Aorta (tissue), 5 donors: ENCODE results near the gene RBMXL3. TPM values are rescaled to one million over a fixed set of nuclear protein-coding genes. Genes with fewer than 3 reads are reported as not detected.
"Not testable (repeated sequence)": the region's sequence is repeated elsewhere in the genome, so short reads cannot be mapped to it uniquely, and the experiment has no call there.

ENCODE experiments used
- ATAC-seq: fragments of 200-7000 bp; cut with Tn5 transposase; one replicate; pipeline ENCODE4 v1.9.1; 2022; ENCODE audit warnings: moderate library complexity; ENCODE audit not compliant: low FRiP score
- DNase-seq, 2 donors: peaks; one replicate each; pipeline ENCODE4 v3.0.0-alpha.2; 2020
- H3K27ac ChIP-seq, 2 donors: one replicate each; pipeline ENCODE4 v1.5.1; 2013; ENCODE audit warnings: low read length in 2 of 2, mild to moderate bottlenecking in 2 of 2, moderate library complexity in 2 of 2, control low read depth in 1 of 2, inconsistent platforms in 1 of 2, low read depth in 1 of 2
- H3K27me3 ChIP-seq, 2 donors: one replicate each; pipeline ENCODE4 v1.6.1; 2013; ENCODE audit warnings: control low read depth in 1 of 2, low read length in 1 of 2, mild to moderate bottlenecking in 1 of 2, moderate library complexity in 1 of 2; ENCODE audit not compliant: insufficient read depth in 2 of 2, control insufficient read depth in 1 of 2
- H3K36me3 ChIP-seq, 2 donors: one replicate each; pipeline ENCODE4 v1.6.1; 2013; ENCODE audit warnings: control low read depth in 1 of 2, low read length in 1 of 2, mild to moderate bottlenecking in 1 of 2; ENCODE audit not compliant: insufficient read depth in 2 of 2, control insufficient read depth in 1 of 2
- H3K4me1 ChIP-seq, 2 donors: one replicate each; pipeline ENCODE4 v1.6.1; 2013; ENCODE audit warnings: low read length in 2 of 2, control low read depth in 1 of 2, mild to moderate bottlenecking in 1 of 2, moderate library complexity in 1 of 2; ENCODE audit not compliant: insufficient read depth in 2 of 2, control insufficient read depth in 1 of 2
- H3K4me3 ChIP-seq, 2 donors: one replicate each; pipeline ENCODE4 v1.5.1; 2013; ENCODE audit warnings: low read length in 2 of 2, control low read depth in 1 of 2, mild to moderate bottlenecking in 1 of 2
- H3K9me3 ChIP-seq: one replicate; pipeline ENCODE4 v1.6.1; 2013; ENCODE audit warnings: mild to moderate bottlenecking, low read length; ENCODE audit not compliant: control insufficient read depth
- WGBS, 2 donors: extraction: QIAGEN DNeasy Blood & Tissue Kit; methylation state at CpG; one replicate each; pipeline ENCODE4 v1.1.7; 2013; 5-methylcytosine and 5-hydroxymethylcytosine counted together
- intact Hi-C, 2 donors: fragments of 100-400 bp; cut with DNase I; formaldehyde crosslinking; loops; one replicate each; pipeline versions ENCODE4 v1.14.2 to v1.15.0; 2022
- polyA plus RNA-seq, 2 donors: library from polyadenylated mRNA; stranded (reverse); fragments of 200-250 nt; gene quantifications; one replicate each; pipeline ENCODE4 v1.2.3, GENCODE V29; 2013
- total RNA-seq, 2 donors: library from RNA; stranded (reverse); fragmentation: NEBNext Ultra II Directional; extraction: Animal tissue kit (Norgen Biotek cat#: 25700); gene quantifications; one replicate each; pipeline ENCODE4 v1.2.1, GENCODE V29; 2021
- donor health status: healthy with polysubstance abuse.
- donor health status: Bipolar disorder and iron deficiency.
- donor health status: DM: no; HTN: no; CAD: no.
- donor health status: DM: no; HTN: no; CAD: no.
- donor health status: DM: yes; HTN: yes; CAD: no.

The RBMXL3 gene
- total and polyA plus RNA-seq, 4 donors = not detected

DNA sequence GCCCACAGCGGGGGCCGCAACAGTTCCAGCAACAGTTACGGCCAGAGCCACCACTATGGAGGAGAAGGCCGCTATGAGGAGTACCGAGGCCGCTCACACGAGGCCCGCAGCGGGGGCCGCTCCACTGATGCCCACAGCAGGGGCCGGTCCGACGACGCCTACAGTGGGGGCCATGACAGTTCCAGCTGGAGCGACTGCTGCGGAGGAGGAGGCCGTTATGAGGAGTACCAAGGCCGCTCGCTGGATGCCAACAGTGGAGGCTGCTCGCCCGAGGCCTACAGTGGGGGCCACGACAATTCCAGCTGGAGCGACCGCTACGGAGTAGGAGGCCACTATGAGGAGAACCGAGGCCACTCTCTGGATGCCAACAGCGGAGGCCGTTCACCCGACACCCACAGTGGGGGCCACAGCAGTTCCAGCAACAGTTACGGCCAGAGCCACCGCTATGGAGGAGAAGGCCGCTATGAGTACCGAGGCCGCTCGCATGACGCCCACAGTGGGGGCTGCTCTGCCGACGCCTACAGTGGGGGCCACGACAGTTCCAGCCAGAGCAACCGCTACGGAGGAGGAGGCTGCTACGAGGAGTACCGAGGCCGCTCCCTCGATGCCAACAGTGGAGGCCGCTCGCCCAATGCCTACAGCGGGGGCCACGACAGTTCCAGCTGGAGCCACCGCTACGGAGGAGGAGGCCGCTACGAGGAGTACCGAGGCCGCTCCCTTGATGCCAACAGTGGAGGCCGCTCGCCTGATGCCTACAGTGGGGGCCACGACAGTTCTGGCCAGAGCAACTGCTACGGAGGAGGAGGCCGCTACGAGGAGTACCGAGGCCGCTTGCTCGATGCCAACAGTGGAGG is 1.7 kb downstream of the RBMXL3 start:
- Histone ChIP-seq H3K9me3 (no peaks in the 10 kb centered on the region), H3K27me3 (no peaks in the 10 kb centered on the region), H3K27ac (no peak overlapping the region), H3K4me3 (no peak overlapping the region), H3K4me1 (no peaks in the 10 kb centered on the region), H3K36me3 (no peaks in the 10 kb centered on the region)
- DNase-seq (no peak), ATAC-seq (no peak)
- intact Hi-C loops = no loop called here
- 96 to 97% methylated on average over 61 to 64 of the region's 64 CpGs for WGBS, 2 donors

- intact Hi-C loops = no loop called here
- H3K4me1 ChIP-seq = no peaks in the 10 kb centered on the region
- H3K27me3 ChIP-seq = no peaks in the 10 kb centered on the region
- no peaks in the 10 kb centered on the region for H3K36me3 ChIP-seq
- WGBS, 2 donors = 96 to 97% methylated on average over 61 to 64 of the region's 64 CpGs
- H3K27ac ChIP-seq = no peak overlapping the region
- no peak overlapping the region for H3K4me3 ChIP-seq
- DNase-seq = no peak
- ATAC-seq = no peak
- H3K9me3 ChIP-seq = no peaks in the 10 kb centered on the region
Observed at GRCh38 chrX:115191490-115192243, 2.5 kb downstream of the RBMXL3 start.

DNA sequence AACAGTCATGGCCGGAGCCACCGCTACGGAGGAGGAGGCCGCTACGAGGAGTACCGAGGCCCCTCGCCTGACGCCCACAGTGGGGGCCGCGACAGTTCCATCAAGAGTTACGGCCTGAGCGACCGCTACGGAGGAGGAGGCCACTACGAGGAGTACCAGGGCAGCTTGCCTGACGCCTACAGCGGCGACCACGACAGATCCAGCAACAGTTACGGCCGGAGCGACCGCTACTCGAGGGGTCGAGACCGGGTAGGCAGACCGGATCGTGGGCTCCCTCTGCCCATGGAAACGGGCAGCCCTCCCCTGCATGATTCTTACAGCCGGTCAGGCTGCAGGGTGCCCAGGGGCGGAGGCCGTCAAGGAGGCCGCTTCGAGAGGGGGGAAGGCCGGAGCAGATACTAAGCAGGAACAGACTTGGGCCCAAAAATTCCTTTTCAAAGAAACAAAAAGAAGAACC is 3.1 kb downstream of the RBMXL3 start:
- no peak overlapping the region for H3K27ac ChIP-seq
- no peaks in the 10 kb centered on the region for H3K36me3 ChIP-seq
- 92 to 95% methylated on average over 35 of the region's 35 CpGs for WGBS, 2 donors
- no peak overlapping the region for H3K4me3 ChIP-seq
- ATAC-seq (no peak), DNase-seq (no peak)
- no peaks in the 10 kb centered on the region for H3K9me3 ChIP-seq
- H3K27me3 ChIP-seq = no peaks in the 10 kb centered on the region
- intact Hi-C loops = no loop called here
- no peaks in the 10 kb centered on the region for H3K4me1 ChIP-seq

DNA sequence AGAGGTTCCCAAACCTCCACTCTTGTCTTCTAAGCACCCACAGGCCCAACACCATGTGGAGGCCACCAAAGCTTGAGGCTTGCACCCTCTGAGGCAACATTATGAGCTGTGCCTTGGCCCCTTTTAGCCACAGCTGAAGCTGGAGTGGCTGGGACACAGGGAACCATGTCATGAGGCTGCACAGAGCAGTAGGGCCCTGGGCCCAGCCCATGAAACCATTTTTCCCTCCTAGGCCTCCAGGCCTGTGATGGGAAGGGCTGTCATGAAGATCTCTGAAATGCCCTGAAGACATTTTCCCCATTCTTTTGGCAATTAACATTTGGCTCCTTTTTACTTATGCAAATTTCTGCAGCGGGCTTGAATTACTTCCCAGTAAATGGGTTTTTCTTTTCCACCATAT is 14.8 kb downstream of the RBMXL3 start:
- DNase-seq (no peak), ATAC-seq (no peak)
- H3K27ac ChIP-seq = no peak overlapping the region
- intact Hi-C loops = no loop called here
- no peaks in the 10 kb centered on the region for H3K36me3 ChIP-seq
- H3K4me3 ChIP-seq = no peak overlapping the region
- no peaks in the 10 kb centered on the region for H3K9me3 ChIP-seq
- no peaks in the 10 kb centered on the region for H3K27me3 ChIP-seq
- 77 to 98% methylated on average over 1 of the region's 1 CpG for WGBS, 2 donors
- no peaks in the 10 kb centered on the region for H3K4me1 ChIP-seq

- H3K9me3 ChIP-seq, H3K27me3 ChIP-seq, H3K4me1 ChIP-seq, H3K4me3 ChIP-seq, intact Hi-C loops, H3K36me3 ChIP-seq, ATAC-seq, H3K27ac ChIP-seq, DNase-seq: not testable (repeated sequence)
Observed at GRCh38 chrX:115209547-115209946, 20.3 kb downstream of the RBMXL3 start.

GRCh38 chrX:115214151-115214550 is 24.9 kb downstream of the RBMXL3 start:
- Histone ChIP-seq H3K4me1 (no peaks in the 10 kb centered on the region), H3K4me3 (no peak overlapping the region), H3K27me3 (no peaks in the 10 kb centered on the region), H3K27ac (no peak overlapping the region), H3K9me3 (no peaks in the 10 kb centered on the region), H3K36me3 (no peaks in the 10 kb centered on the region)
- 74 to 89% methylated on average over 1 of the region's 1 CpG for WGBS, 2 donors
- intact Hi-C loops = no loop called here
- DNase-seq (no peak), ATAC-seq (no peak)

DNA sequence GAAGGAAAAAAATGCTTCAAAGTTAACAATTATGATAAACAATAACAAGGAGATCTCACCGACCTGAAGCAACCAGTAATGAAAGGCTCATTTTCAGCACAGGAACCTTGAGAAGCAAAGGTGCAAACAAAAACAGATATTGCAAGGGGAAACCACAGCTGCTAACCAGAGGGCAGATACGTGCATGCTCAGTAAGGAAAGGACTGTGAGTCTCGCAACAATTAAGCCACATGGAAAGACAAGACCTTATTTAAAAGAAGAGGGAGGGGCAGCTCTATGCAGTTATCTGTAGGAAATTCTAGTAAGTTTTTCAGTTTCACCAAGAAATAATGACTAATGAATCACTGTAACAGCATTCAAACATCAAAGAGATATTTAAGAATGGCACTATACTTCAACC is 25.4 kb downstream of the RBMXL3 start:
- Histone ChIP-seq H3K27me3 (no peaks in the 10 kb centered on the region), H3K4me3 (no peak overlapping the region), H3K27ac (no peak overlapping the region), H3K36me3 (no peaks in the 10 kb centered on the region), H3K9me3 (no peaks in the 10 kb centered on the region), H3K4me1 (no peaks in the 10 kb centered on the region)
- intact Hi-C loops = no loop called here
- 57 to 72% methylated on average over 3 of the region's 3 CpGs for WGBS, 2 donors
- DNase-seq (no peak), ATAC-seq (no peak)

- H3K9me3 ChIP-seq, H3K27me3 ChIP-seq, H3K36me3 ChIP-seq, DNase-seq, ATAC-seq, H3K4me1 ChIP-seq, H3K4me3 ChIP-seq, H3K27ac ChIP-seq, intact Hi-C loops: not testable (repeated sequence)
- 87 to 89% methylated on average over 4 of the region's 4 CpGs for WGBS, 2 donors
Observed at GRCh38 chrX:115217346-115217745, 28.1 kb downstream of the RBMXL3 start.

DNA sequence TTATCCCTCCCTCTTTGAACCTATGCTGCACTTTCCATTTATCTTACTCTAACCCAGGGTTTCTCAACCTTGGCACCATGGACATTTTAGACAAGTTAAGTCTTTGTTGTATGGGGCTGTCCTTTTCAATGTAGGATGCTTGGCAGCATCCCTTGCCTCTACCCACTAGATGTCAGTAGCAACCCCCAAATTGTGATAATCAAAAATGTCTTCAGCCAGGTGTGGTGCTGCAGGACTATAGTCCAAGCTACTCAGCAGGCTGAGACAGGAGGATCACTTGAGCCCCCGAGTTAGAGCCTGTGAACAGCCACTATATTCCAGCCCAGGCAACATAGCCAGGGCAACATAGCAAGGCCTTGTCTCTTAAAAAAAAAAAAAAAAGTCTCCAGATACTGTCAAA is 37.7 kb downstream of the RBMXL3 start:
- intact Hi-C loops = no loop called here
- Histone ChIP-seq H3K4me3 (no peak overlapping the region), H3K27me3 (no peaks in the 10 kb centered on the region), H3K4me1 (no peaks in the 10 kb centered on the region), H3K36me3 (no peaks in the 10 kb centered on the region), H3K27ac (no peak overlapping the region), H3K9me3 (no peaks in the 10 kb centered on the region)
- no peak for DNase-seq
- ATAC-seq = no peak
- WGBS, 2 donors = 27 to 52% methylated on average over 1 of the region's 1 CpG
